ENCODE measurements around the gene SLC38A3.

The SLC38A3 gene

DNA sequence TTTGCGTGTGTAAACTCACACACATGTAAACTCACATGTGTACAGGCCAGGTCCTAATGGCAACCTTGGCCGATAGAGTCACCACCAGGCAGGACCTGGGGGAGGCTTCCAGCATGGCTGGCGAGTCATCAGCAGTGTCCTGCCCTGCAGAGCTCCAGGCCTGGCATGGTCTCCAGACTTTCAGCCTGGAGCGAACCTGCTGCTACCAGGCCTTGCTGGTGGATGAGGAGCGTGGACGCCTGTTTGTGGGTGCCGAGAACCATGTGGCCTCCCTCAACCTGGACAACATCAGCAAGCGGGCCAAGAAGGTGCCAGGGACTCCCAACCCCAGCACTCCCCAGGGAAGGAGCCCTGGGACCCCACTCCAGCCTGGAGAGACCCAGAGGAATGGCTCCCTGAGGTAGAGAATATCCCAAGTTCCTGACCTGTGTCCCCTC, 64.9 kb downstream of the SLC38A3 start:
- DNase-seq, result no peak

DNA sequence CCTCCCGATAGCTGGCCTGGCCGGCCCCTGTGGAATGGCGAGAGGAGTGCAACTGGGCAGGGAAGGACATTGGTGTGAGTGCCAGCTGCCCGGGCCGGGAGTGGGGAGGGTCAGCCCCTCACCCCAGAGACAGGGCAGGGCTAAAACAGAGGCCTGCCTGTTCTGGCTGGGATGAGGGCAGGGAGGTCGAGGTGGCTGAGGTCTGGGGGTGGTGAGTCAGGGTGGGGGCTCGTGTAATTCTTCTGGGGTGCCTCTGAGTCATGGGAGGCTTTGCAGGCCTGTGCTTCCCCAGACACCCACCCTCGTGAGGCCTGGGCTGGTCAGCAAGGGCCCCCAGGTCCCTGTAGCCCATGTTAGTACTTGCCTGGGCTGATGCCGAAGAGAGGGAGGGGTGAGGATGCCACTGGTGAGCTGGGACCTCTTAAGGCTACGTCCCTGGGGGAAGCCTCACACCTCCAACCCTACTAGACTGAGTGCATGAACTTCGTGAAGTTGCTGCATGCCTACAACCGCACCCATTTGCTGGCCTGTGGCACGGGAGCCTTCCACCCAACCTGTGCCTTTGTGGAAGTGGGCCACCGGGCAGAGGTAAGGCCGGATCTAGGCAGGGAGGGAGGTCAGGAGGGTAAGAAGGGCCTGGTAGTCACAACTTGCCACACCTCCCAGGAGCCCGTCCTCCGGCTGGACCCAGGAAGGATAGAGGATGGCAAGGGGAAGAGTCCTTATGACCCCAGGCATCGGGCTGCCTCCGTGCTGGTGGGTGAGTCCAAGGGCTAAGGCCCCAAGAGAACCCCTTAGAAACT, 65.6 kb downstream of the SLC38A3 start:
- no peak for DNase-seq

Measured in NCI-H446 (cell line).